BLaER1 (cell line): ENCODE measurements around the gene TEX51.

Experiments
- H3K27ac ChIP-seq: shearing (Covaris generic); formaldehyde crosslinking; 2 replicates; pipeline ENCODE4 v1.8.1; 2022
- H3K27me3 ChIP-seq: shearing (Covaris generic); formaldehyde crosslinking; 2 replicates; pipeline ENCODE4 v1.8.1; 2022
- H3K36me3 ChIP-seq: shearing (Covaris generic); formaldehyde crosslinking; 2 replicates; pipeline ENCODE4 v1.8.1; 2022
- H3K4me1 ChIP-seq: shearing (Covaris generic); formaldehyde crosslinking; 2 replicates; pipeline ENCODE4 v1.8.1; 2022
- H3K4me2 ChIP-seq: shearing (Covaris generic); formaldehyde crosslinking; 2 replicates; pipeline ENCODE4 v1.8.1; 2022
- H3K4me3 ChIP-seq: shearing (Covaris generic); formaldehyde crosslinking; 2 replicates; pipeline ENCODE4 v1.8.1; 2022
- H3K9ac ChIP-seq: shearing (Covaris generic); formaldehyde crosslinking; 2 replicates; pipeline ENCODE4 v1.8.1; 2022
- H3K9me3 ChIP-seq: shearing (Covaris generic); formaldehyde crosslinking; 2 replicates; pipeline ENCODE4 v1.8.1; 2022
- H4K20me1 ChIP-seq: shearing (Covaris generic); formaldehyde crosslinking; 2 replicates; pipeline ENCODE4 v1.8.1; 2022
- Cebpa-rat ChIP-seq: shearing (Covaris generic); IDR thresholded peaks from 2 replicates; pipeline ENCODE4 v1.8.1; 2022

Gene TEX51

DNA sequence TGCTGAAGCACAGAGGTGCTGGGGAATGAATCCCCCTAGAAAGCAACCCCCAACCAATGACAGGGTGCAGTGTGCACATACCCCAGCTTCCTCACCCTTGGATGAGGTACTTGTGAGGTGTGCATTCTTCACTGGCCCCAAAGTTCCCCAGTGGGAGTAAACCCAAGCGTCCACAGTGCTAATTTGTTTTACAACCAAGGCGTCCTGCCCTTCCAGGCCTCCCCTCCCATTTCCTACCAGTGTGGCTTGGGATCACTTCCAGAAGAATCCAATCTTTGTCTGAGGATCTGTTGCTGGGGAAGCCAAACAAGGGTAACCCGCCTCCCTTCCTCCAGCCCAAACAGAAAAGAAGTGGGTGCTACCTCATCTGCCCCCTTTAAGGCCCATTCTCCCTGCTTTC is 40.3 kb upstream of the TEX51 start:
- H3K9me3 ChIP-seq: no peaks in the 10 kb centered on the region

GRCh38 chr2:126858991-126859390 is 39.7 kb upstream of the TEX51 start:
- Histone ChIP-seq H3K36me3 (no peaks in the 10 kb centered on the region), H3K9me3 (no peaks in the 10 kb centered on the region), H3K27me3 (no peaks in the 10 kb centered on the region), H4K20me1 (no peaks in the 10 kb centered on the region), H3K4me3 (no peak overlapping the region), H3K9ac (no peak overlapping the region), H3K4me2 (no peak overlapping the region), H3K4me1 (peaks cover 16% of the 10 kb centered on the region), H3K27ac (no peak overlapping the region)
- no peak for TF ChIP-seq Cebpa-rat

More for the DNA sequence above, 40.3 kb upstream of the TEX51 start:
- Histone ChIP-seq H3K4me3 (no peak overlapping the region), H3K27ac (no peak overlapping the region), H4K20me1 (no peaks in the 10 kb centered on the region), H3K4me2 (no peak overlapping the region), H3K27me3 (no peaks in the 10 kb centered on the region), H3K4me1 (peaks cover 11% of the 10 kb centered on the region), H3K9ac (no peak overlapping the region), H3K36me3 (no peaks in the 10 kb centered on the region)
- no peak for TF ChIP-seq Cebpa-rat

DNA sequence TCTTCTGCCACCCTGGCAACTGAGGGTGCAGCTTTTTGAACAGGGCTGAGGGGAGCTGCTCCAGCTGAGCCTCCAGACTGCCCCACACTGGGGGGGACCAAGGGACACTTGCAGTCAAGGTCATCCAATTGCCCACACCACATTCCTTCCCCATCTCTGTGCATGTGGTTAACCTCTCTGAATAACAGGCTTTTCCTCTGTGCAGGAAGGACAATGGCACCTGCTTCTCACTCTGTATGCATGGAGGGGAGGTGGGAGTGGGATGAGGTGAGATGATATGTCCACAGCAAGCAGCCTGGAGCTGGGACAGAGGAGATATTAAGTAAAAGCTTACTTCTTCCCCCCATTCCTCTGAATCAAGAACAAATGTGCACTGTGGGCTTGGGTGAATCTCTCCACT is 39.1 kb upstream of the TEX51 start:
- no peaks in the 10 kb centered on the region for H3K27me3 ChIP-seq

GRCh38 chr2:126860385-126860784 is 38.3 kb upstream of the TEX51 start:
- no peaks in the 10 kb centered on the region for H3K36me3 ChIP-seq
- no peaks in the 10 kb centered on the region for H4K20me1 ChIP-seq
- H3K27me3 ChIP-seq: no peaks in the 10 kb centered on the region
- H3K4me3 ChIP-seq: no peak overlapping the region
- peaks cover 7% of the 10 kb centered on the region for H3K9me3 ChIP-seq
- no peak for TF ChIP-seq Cebpa-rat
- peaks cover 20% of the 10 kb centered on the region for H3K4me1 ChIP-seq
- H3K4me2 ChIP-seq: no peak overlapping the region
- no peak overlapping the region for H3K9ac ChIP-seq
- no peak overlapping the region for H3K27ac ChIP-seq

More for the DNA sequence above, 39.1 kb upstream of the TEX51 start:
- H4K20me1 ChIP-seq: no peaks in the 10 kb centered on the region
- H3K36me3 ChIP-seq: no peaks in the 10 kb centered on the region
- no peak overlapping the region for H3K9ac ChIP-seq
- peaks cover 20% of the 10 kb centered on the region for H3K4me1 ChIP-seq
- H3K4me3 ChIP-seq: no peak overlapping the region
- H3K27ac ChIP-seq: no peak overlapping the region
- TF ChIP-seq Cebpa-rat: no peak
- H3K4me2 ChIP-seq: no peak overlapping the region
- no peaks in the 10 kb centered on the region for H3K9me3 ChIP-seq

- H3K9ac ChIP-seq: no peak overlapping the region
- no peak overlapping the region for H3K4me3 ChIP-seq
- H4K20me1 ChIP-seq: no peaks in the 10 kb centered on the region
- H3K4me1 ChIP-seq: peaks cover 20% of the 10 kb centered on the region
- H3K4me2 ChIP-seq: peak overlapping the region; percentile 67
- H3K27me3 ChIP-seq: no peaks in the 10 kb centered on the region
- H3K27ac ChIP-seq: no peak overlapping the region
- no peak for TF ChIP-seq Cebpa-rat
- peaks cover 24% of the 10 kb centered on the region for H3K9me3 ChIP-seq
- H3K36me3 ChIP-seq: no peaks in the 10 kb centered on the region
These were observed 36.0 kb upstream of the TEX51 start for GRCh38 chr2:126862730-126863129.

GRCh38 chr2:126863336-126864015 is 35.2 kb upstream of the TEX51 start:
- H4K20me1 ChIP-seq: no peaks in the 10 kb centered on the region
- peak overlapping the region; percentile 67 for H3K4me2 ChIP-seq
- H3K27me3 ChIP-seq: no peaks in the 10 kb centered on the region
- H3K4me3 ChIP-seq: no peak overlapping the region
- H3K27ac ChIP-seq: no peak overlapping the region
- peaks cover 20% of the 10 kb centered on the region for H3K4me1 ChIP-seq
- no peak overlapping the region for H3K9ac ChIP-seq
- H3K36me3 ChIP-seq: no peaks in the 10 kb centered on the region
- TF ChIP-seq Cebpa-rat: no peak
- peaks cover 27% of the 10 kb centered on the region for H3K9me3 ChIP-seq

DNA sequence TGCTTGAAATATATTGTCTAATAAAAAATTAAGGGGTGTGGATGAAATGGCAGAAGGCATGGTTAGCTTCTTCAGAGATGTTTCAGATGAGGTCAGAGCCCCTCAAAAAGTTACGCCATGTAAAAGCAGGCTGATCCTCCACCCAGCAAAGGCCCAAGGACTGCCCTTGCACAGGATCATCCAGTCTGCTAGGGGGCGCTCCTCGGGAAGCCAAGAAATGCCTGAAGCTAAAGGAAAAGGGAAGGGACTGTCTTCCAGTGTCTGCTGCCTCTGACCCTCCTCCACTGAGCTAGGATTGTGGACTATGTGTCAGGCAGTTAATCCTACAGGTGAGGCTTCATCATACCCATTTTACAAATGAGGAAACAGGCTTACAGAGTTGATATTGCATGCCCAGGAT is 33.8 kb upstream of the TEX51 start:
- peaks cover 27% of the 10 kb centered on the region for H3K9me3 ChIP-seq
- H3K4me2 ChIP-seq: no peak overlapping the region
- H3K36me3 ChIP-seq: no peaks in the 10 kb centered on the region
- H3K27me3 ChIP-seq: no peaks in the 10 kb centered on the region
- peaks cover 20% of the 10 kb centered on the region for H3K4me1 ChIP-seq
- TF ChIP-seq Cebpa-rat: no peak
- no peak overlapping the region for H3K9ac ChIP-seq
- H3K4me3 ChIP-seq: no peak overlapping the region
- no peaks in the 10 kb centered on the region for H4K20me1 ChIP-seq
- no peak overlapping the region for H3K27ac ChIP-seq

DNA sequence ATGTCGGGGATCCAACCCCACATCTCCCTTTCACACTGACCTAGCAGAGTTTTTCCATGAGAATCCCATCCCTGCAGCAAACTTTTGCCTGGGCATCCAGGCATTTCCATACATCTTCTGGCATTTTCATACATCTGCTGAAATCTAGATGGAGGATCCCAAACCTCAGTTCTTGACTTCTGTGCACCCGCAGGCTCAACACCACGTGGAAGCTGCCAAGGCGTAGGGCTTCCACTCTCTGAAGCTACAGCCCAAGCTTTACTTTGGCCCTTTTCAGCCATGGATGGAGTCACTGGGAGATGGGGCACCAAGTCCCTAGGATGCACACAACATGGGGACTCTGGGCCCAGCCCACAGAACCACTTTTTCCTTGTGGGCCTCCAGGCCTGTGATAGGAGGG is 32.2 kb upstream of the TEX51 start:
- Histone ChIP-seq H3K27me3 (no peaks in the 10 kb centered on the region), H3K27ac (no peak overlapping the region), H3K4me3 (no peak overlapping the region), H3K36me3 (no peaks in the 10 kb centered on the region), H3K9ac (no peak overlapping the region), H4K20me1 (no peaks in the 10 kb centered on the region), H3K4me1 (peaks cover 20% of the 10 kb centered on the region), H3K9me3 (peaks cover 27% of the 10 kb centered on the region), H3K4me2 (no peak overlapping the region)
- TF ChIP-seq Cebpa-rat: no peak

GRCh38 chr2:126874961-126875360 is 23.7 kb upstream of the TEX51 start:
- TF ChIP-seq Cebpa-rat: no peak
- H3K36me3 ChIP-seq: no peaks in the 10 kb centered on the region
- peaks cover 16% of the 10 kb centered on the region for H3K4me1 ChIP-seq

GRCh38 chr2:126876631-126877030 is 22.1 kb upstream of the TEX51 start:
- no peak overlapping the region for H3K4me3 ChIP-seq
- peaks cover 16% of the 10 kb centered on the region for H3K4me1 ChIP-seq
- no peaks in the 10 kb centered on the region for H3K36me3 ChIP-seq
- no peaks in the 10 kb centered on the region for H3K27me3 ChIP-seq
- no peak for TF ChIP-seq Cebpa-rat
- no peak overlapping the region for H3K9ac ChIP-seq
- no peaks in the 10 kb centered on the region for H4K20me1 ChIP-seq
- H3K4me2 ChIP-seq: no peak overlapping the region
- peaks cover 26% of the 10 kb centered on the region for H3K9me3 ChIP-seq
- H3K27ac ChIP-seq: no peak overlapping the region

More at GRCh38 chr2:126874961-126875360, 23.7 kb upstream of the TEX51 start:
- H3K9ac ChIP-seq: no peak overlapping the region
- no peak overlapping the region for H3K4me3 ChIP-seq
- no peak overlapping the region for H3K27ac ChIP-seq
- peaks cover 26% of the 10 kb centered on the region for H3K9me3 ChIP-seq
- H3K27me3 ChIP-seq: no peaks in the 10 kb centered on the region
- H3K4me2 ChIP-seq: no peak overlapping the region
- H4K20me1 ChIP-seq: no peaks in the 10 kb centered on the region

- no peak overlapping the region for H3K4me2 ChIP-seq
- H3K36me3 ChIP-seq: no peaks in the 10 kb centered on the region
- no peak overlapping the region for H3K27ac ChIP-seq
- TF ChIP-seq Cebpa-rat: no peak
- H3K4me3 ChIP-seq: no peak overlapping the region
- peaks cover 26% of the 10 kb centered on the region for H3K9me3 ChIP-seq
- no peaks in the 10 kb centered on the region for H4K20me1 ChIP-seq
- no peak overlapping the region for H3K9ac ChIP-seq
- no peaks in the 10 kb centered on the region for H3K27me3 ChIP-seq
- H3K4me1 ChIP-seq: peaks cover 16% of the 10 kb centered on the region
These were observed 21.6 kb upstream of the TEX51 start for GRCh38 chr2:126877041-126877440.
